ENCODE data around the gene CRISPLD2. TPM values are rescaled to one million over a fixed set of nuclear protein-coding genes. Genes with fewer than 3 reads are reported as not detected.

The CRISPLD2 gene
- total RNA-seq, 3 donors from 2014 or later, result 94.7 to 386 (median 216) TPM

GRCh38 chr16:84891149-84891795 lies 71.5 kb downstream of the CRISPLD2 start:
- Histone ChIP-seq H3K4me1 (no peaks in the 10 kb centered on the region), H3K27me3 (no peaks in the 10 kb centered on the region), H3K9me3 (no peaks in the 10 kb centered on the region), H3K4me3 (no peak overlapping the region), H3K27ac (no peak overlapping the region), H3K36me3 (no peaks in the 10 kb centered on the region)
- no peak for DNase-seq (ENCODE audit: low spot score in 2 of 2)
- intact Hi-C loops (cut with DNase I; ENCODE audit: low total_unique reads), result no loop called here
- no peak for TF ChIP-seq POLR2AphosphoS5 (IDR thresholded peaks at IDR 0.05)
- no peak for TF ChIP-seq CTCF (IDR thresholded peaks at IDR 0.05)
- no peak for TF ChIP-seq POLR2A (IDR thresholded peaks at IDR 0.05)

- no peak overlapping the region for H3K27ac ChIP-seq
- no peak for DNase-seq (ENCODE audit: low spot score in 2 of 2)
- intact Hi-C loops (cut with DNase I; ENCODE audit: low total_unique reads), result no loop called here
- H3K4me3 ChIP-seq, result no peak overlapping the region
- no peak for TF ChIP-seq CTCF (IDR thresholded peaks at IDR 0.05)
- TF ChIP-seq POLR2A (IDR thresholded peaks at IDR 0.05), result no peak
- TF ChIP-seq POLR2AphosphoS5 (IDR thresholded peaks at IDR 0.05), result no peak
- no peaks in the 10 kb centered on the region for H3K9me3 ChIP-seq
- no peaks in the 10 kb centered on the region for H3K36me3 ChIP-seq
- H3K4me1 ChIP-seq, result no peaks in the 10 kb centered on the region
- H3K27me3 ChIP-seq, result no peaks in the 10 kb centered on the region
These were observed 72.3 kb downstream of the CRISPLD2 start for GRCh38 chr16:84892097-84892496.

GRCh38 chr16:84893467-84893848 lies 73.7 kb downstream of the CRISPLD2 start:
- intact Hi-C loops (cut with DNase I; ENCODE audit: low total_unique reads), result no loop called here
- TF ChIP-seq POLR2A (IDR thresholded peaks at IDR 0.05), result no peak
- TF ChIP-seq POLR2AphosphoS5 (IDR thresholded peaks at IDR 0.05), result no peak
- no peak for TF ChIP-seq CTCF (IDR thresholded peaks at IDR 0.05)
- H3K27me3 ChIP-seq, result no peaks in the 10 kb centered on the region
- no peaks in the 10 kb centered on the region for H3K9me3 ChIP-seq
- no peaks in the 10 kb centered on the region for H3K4me1 ChIP-seq
- no peaks in the 10 kb centered on the region for H3K36me3 ChIP-seq
- no peak for DNase-seq (ENCODE audit: low spot score in 2 of 2)
- H3K27ac ChIP-seq, result peak overlapping the region in 1 of 2 donors; percentile 32
- no peak overlapping the region for H3K4me3 ChIP-seq

GRCh38 chr16:84893849-84894599 lies 74.2 kb downstream of the CRISPLD2 start:
- Histone ChIP-seq H3K36me3 (no peaks in the 10 kb centered on the region), H3K4me1 (no peaks in the 10 kb centered on the region), H3K27ac (peak overlapping the region in 1 of 2 donors; percentile 32), H3K4me3 (no peak overlapping the region), H3K9me3 (no peaks in the 10 kb centered on the region), H3K27me3 (no peaks in the 10 kb centered on the region)
- intact Hi-C loops (cut with DNase I; ENCODE audit: low total_unique reads), result no loop called here
- no peak for DNase-seq (ENCODE audit: low spot score in 2 of 2)
- no peak for TF ChIP-seq POLR2AphosphoS5 (IDR thresholded peaks at IDR 0.05)

GRCh38 chr16:84895016-84895415 lies 75.2 kb downstream of the CRISPLD2 start:
- H3K4me3 ChIP-seq, result no peak overlapping the region
- DNase-seq (ENCODE audit: low spot score in 2 of 2), result no peak
- H3K4me1 ChIP-seq, result no peaks in the 10 kb centered on the region
- TF ChIP-seq POLR2AphosphoS5 (IDR thresholded peaks at IDR 0.05) (no peak), POLR2A (IDR thresholded peaks at IDR 0.05) (no peak), CTCF (IDR thresholded peaks at IDR 0.05) (no peak)
- intact Hi-C loops (cut with DNase I; ENCODE audit: low total_unique reads), result no loop called here
- no peak overlapping the region for H3K27ac ChIP-seq
- no peaks in the 10 kb centered on the region for H3K27me3 ChIP-seq
- no peaks in the 10 kb centered on the region for H3K9me3 ChIP-seq
- H3K36me3 ChIP-seq, result no peaks in the 10 kb centered on the region
